ENCODE measurements around the gene TERT. TPM values are rescaled to one million over a fixed set of nuclear protein-coding genes. Genes with fewer than 3 reads are reported as not detected.

The TERT gene
- total RNA-seq, 2 experiments from 2014 or later = 156 to 198 TPM

GRCh38 chr5:1336749-1337488, 42.1 kb upstream of the TERT start:
- H3K36me3 ChIP-seq (ENCODE audit: insufficient read depth, low read length) = peaks cover 95% of the 10 kb centered on the region
- H3K4me2 ChIP-seq (ENCODE audit: low read length) = peak overlapping the region; percentile 55
- H3K9me3 ChIP-seq (ENCODE audit: low read length) = no peaks in the 10 kb centered on the region
- no TSS peak for BruUV-seq (replicated peaks)
- no peak for DNase-seq (ENCODE audit: low spot score)
- intact Hi-C loops (cut with micrococcal nuclease; ENCODE audit: unreplicated experiment) = no loop called here
- peaks cover 43% of the 10 kb centered on the region for H3K4me1 ChIP-seq (ENCODE audit: insufficient read depth, low read length, poor library complexity, severe bottlenecking)
- TF ChIP-seq CTCF (conservative IDR thresholded peaks at IDR 0.05; ENCODE audit: low read length) (no peak), EZH2phosphoT487 (IDR thresholded peaks at IDR 0.05; ENCODE audit: borderline replicate concordance, low read depth, low read length) (no peak)
- peak overlapping the region; percentile 83 for H3K27ac ChIP-seq (ENCODE audit: low read depth, low read length, poor library complexity, severe bottlenecking)
- POLR2A ChIA-PET = interaction anchor here (1.3 kb wide), 1 partner anchor 21 kb away, joined by 3 read pairs; no protein-coding TSS in a partner anchor
- no peaks in the 10 kb centered on the region for H3K9me2 ChIP-seq (ENCODE audit: insufficient read depth, low read length)
- peaks cover 42% of the 10 kb centered on the region for H3K79me2 ChIP-seq (ENCODE audit: insufficient read depth, low read depth, low read length)
- no peaks in the 10 kb centered on the region; the same call in 1 of the 2 replicates for H4K20me1 ChIP-seq (ENCODE audit: insufficient read depth, low read length)
- H3K4me3 ChIP-seq (ENCODE audit: low read depth, low read length, poor library complexity, severe bottlenecking) = no peak overlapping the region
- no peak overlapping the region for H2AFZ ChIP-seq (ENCODE audit: low read length)
- CTCF ChIA-PET (ENCODE audit: unreplicated experiment) = no interaction called here

GRCh38 chr5:1336106-1336561, 41.3 kb upstream of the TERT start:
- no peaks in the 10 kb centered on the region for H3K9me3 ChIP-seq (ENCODE audit: low read length)
- peaks cover 36% of the 10 kb centered on the region for H3K79me2 ChIP-seq (ENCODE audit: insufficient read depth, low read depth, low read length)
- intact Hi-C loops (cut with micrococcal nuclease; ENCODE audit: unreplicated experiment) = no loop called here
- BruUV-seq (replicated peaks) = no TSS peak
- peak; percentile 81 for DNase-seq (ENCODE audit: low spot score)
- H3K36me3 ChIP-seq (ENCODE audit: insufficient read depth, low read length) = peaks cover 95% of the 10 kb centered on the region
- H2AFZ ChIP-seq (ENCODE audit: low read length) = no peak overlapping the region
- H3K4me2 ChIP-seq (ENCODE audit: low read length) = peak overlapping the region; percentile 55
- H3K4me3 ChIP-seq (ENCODE audit: low read depth, low read length, poor library complexity, severe bottlenecking) = peak overlapping the region; percentile 4
- H3K4me1 ChIP-seq (ENCODE audit: insufficient read depth, low read length, poor library complexity, severe bottlenecking) = peaks cover 36% of the 10 kb centered on the region
- TF ChIP-seq CTCF (conservative IDR thresholded peaks at IDR 0.05; ENCODE audit: low read length) = no peak
- TF ChIP-seq EZH2phosphoT487 (IDR thresholded peaks at IDR 0.05; ENCODE audit: borderline replicate concordance, low read depth, low read length) = no peak
- H3K9me2 ChIP-seq (ENCODE audit: insufficient read depth, low read length) = no peaks in the 10 kb centered on the region
- CTCF ChIA-PET (ENCODE audit: unreplicated experiment) = interaction anchor here (1.1 kb wide), 1 partner anchor 10 kb away, joined by 6 read pairs; no protein-coding TSS in a partner anchor
- no peaks in the 10 kb centered on the region; the same call in 1 of the 2 replicates for H4K20me1 ChIP-seq (ENCODE audit: insufficient read depth, low read length)
- peak overlapping the region; percentile 83 for H3K27ac ChIP-seq (ENCODE audit: low read depth, low read length, poor library complexity, severe bottlenecking)
- POLR2A ChIA-PET = interaction anchor here (1.3 kb wide), 1 partner anchor 20 kb away, joined by 3 read pairs; no protein-coding TSS in a partner anchor
